DND-41 (cell line): ENCODE results near the gene TMEM165.

ENCODE experiments used
- EZH2 ChIP-seq: IDR thresholded peaks from 3 replicates; pipeline ENCODE4 v1.6.1; 2012; ENCODE audit warnings: borderline replicate concordance, low read depth, mild to moderate bottlenecking, moderate library complexity, low read length, inconsistent platforms; ENCODE audit not compliant: severe bottlenecking
- TF ChIP-seq, protein P1 (sequence below): IDR thresholded peaks from 2 replicates; pipeline ENCODE4 v1.5.1; 2012; ENCODE audit warnings: borderline replicate concordance, low read length, moderate library complexity, mild to moderate bottlenecking; ENCODE audit not compliant: poor library complexity, severe bottlenecking; ENCODE audit errors: extremely low read depth

DNA sequence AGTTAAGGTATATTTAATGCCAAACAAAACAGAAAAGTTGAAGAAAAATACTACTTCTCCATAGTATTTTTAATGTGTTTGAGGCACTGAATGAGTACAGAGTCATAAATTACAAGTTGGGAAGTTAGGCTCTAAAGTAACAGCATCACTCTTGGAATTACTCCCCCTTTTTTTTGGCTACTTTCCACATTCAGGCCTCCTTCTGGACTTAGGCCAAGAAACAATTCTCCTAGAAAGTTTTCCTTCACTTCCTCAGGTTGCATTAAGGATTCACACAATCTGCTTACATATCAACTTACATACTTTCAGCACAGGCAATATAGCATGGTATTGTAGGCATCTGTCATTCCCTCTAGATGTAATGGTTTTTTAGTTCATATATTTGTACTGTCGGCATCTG lies 52.1 kb downstream of the TMEM165 start:
- TF ChIP-seq, protein P1, sequence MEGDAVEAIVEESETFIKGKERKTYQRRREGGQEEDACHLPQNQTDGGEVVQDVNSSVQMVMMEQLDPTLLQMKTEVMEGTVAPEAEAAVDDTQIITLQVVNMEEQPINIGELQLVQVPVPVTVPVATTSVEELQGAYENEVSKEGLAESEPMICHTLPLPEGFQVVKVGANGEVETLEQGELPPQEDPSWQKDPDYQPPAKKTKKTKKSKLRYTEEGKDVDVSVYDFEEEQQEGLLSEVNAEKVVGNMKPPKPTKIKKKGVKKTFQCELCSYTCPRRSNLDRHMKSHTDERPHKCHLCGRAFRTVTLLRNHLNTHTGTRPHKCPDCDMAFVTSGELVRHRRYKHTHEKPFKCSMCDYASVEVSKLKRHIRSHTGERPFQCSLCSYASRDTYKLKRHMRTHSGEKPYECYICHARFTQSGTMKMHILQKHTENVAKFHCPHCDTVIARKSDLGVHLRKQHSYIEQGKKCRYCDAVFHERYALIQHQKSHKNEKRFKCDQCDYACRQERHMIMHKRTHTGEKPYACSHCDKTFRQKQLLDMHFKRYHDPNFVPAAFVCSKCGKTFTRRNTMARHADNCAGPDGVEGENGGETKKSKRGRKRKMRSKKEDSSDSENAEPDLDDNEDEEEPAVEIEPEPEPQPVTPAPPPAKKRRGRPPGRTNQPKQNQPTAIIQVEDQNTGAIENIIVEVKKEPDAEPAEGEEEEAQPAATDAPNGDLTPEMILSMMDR, result no peak
- TF ChIP-seq EZH2, result no peak
